AG09309 (cell line): ENCODE results near the gene SFT2D3.
"Not testable (repeated sequence)": the region's sequence is repeated elsewhere in the genome, so short reads cannot be mapped to it uniquely, and the experiment has no call there.

Source experiments
- DNase-seq: peaks from one replicate; pipeline ENCODE4 v3.0.0-alpha.2; 2010; ENCODE audit warnings: low read depth
- H3K4me3 ChIP-seq: 2 replicates; pipeline ENCODE4 v1.5.1; 2011; ENCODE audit warnings: mild to moderate bottlenecking, low read depth, low read length, moderate library complexity; ENCODE audit not compliant: control insufficient read depth
- TF ChIP-seq, protein P1 (sequence below): IDR thresholded peaks from 2 replicates; pipeline ENCODE4 v1.5.1; 2011; ENCODE audit warnings: mild to moderate bottlenecking, low read depth, low read length, inconsistent platforms; ENCODE audit not compliant: insufficient read depth, control insufficient read depth; ENCODE audit errors: missing control alignments

Gene SFT2D3

DNA sequence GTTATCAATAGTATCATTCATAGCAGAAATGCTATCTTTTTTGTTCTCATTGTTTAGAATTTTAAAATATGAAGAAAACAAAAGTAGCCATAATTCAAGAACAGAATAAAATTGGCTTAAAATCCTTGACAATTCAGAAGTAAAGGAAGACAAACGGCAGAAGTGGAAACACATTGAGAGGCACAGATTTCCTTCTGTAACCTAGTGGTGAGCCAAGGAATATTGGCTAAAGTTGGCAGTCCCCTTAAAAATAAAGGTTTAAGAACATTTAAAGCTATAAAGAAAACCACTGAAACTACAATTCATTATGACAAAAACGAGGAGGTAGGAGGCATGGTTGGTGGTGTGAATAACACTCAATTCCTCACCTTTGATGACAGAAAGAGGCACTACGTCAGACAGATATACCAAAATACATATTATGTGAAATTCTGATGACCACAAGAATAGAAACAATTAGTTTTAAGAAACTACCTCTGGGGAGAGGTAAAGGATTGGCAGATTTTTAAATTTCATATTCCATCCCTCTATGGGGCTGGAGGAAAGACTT, 42.3 kb downstream of the SFT2D3 start:
- TF ChIP-seq, protein P1, sequence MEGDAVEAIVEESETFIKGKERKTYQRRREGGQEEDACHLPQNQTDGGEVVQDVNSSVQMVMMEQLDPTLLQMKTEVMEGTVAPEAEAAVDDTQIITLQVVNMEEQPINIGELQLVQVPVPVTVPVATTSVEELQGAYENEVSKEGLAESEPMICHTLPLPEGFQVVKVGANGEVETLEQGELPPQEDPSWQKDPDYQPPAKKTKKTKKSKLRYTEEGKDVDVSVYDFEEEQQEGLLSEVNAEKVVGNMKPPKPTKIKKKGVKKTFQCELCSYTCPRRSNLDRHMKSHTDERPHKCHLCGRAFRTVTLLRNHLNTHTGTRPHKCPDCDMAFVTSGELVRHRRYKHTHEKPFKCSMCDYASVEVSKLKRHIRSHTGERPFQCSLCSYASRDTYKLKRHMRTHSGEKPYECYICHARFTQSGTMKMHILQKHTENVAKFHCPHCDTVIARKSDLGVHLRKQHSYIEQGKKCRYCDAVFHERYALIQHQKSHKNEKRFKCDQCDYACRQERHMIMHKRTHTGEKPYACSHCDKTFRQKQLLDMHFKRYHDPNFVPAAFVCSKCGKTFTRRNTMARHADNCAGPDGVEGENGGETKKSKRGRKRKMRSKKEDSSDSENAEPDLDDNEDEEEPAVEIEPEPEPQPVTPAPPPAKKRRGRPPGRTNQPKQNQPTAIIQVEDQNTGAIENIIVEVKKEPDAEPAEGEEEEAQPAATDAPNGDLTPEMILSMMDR = no peak
- H3K4me3 ChIP-seq = no peak overlapping the region
- DNase-seq = no peak

DNA sequence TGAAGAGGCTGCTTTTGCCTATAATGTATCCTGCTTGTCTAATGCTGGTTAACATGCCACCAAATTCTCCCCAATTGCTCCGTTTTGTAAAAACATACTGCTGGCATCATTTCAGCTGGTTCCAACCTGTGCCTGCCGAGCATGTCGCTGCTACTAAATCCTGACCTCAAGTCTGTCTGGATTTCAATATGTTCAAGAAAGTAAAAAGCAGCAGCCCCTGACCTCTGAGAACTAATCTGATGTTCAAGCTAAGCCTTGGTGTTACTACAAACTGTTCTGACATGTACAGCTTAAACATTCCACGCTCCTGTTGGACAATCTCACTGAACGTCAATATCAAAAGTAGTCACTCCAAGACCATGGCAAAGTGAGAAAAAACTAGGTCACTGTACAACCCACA, 46.3 kb downstream of the SFT2D3 start:
- H3K4me3 ChIP-seq = no peak overlapping the region
- TF ChIP-seq, protein P1 = no peak
- no peak for DNase-seq

DNA sequence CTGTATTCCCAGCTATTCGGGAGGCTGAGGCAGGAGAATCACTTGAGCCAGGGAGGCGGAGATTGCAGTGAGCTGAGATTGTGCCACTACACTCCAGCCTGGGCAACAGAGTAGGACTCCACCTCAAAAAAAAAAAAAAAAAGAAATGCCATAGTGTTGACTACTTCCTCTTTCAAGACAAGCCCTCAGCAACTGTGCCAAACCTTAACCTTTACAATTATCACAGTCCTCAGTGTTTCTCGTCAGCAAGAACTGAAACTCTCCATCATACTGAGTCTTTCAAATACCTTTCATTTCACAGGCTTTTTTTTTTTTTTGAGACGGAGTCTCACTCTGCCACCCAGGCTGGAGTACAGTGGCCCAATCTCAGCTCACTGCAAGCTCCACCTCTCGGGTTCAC, 48.2 kb downstream of the SFT2D3 start:
- not testable (repeated sequence) for H3K4me3 ChIP-seq, DNase-seq

DNA sequence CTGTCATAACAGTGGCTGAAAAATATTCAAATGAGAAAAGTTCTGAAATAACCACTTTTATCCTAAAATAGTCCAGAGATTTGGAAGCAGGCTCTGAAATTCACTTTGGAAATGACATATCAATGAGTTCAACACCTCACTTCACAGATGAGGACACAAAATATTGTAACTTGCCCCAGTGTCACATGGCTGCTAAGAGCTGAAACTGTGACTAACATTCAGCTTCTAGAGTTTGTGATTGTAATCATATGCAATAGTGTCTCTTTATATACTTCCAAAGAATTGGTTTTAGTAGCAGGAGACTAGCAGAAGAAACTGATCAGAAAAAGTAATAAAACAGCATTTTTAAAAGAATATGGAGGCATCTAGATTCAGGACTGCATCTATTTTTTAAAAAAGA, 52.1 kb downstream of the SFT2D3 start:
- TF ChIP-seq, protein P1 = no peak
- DNase-seq = no peak
- H3K4me3 ChIP-seq = no peak overlapping the region

DNA sequence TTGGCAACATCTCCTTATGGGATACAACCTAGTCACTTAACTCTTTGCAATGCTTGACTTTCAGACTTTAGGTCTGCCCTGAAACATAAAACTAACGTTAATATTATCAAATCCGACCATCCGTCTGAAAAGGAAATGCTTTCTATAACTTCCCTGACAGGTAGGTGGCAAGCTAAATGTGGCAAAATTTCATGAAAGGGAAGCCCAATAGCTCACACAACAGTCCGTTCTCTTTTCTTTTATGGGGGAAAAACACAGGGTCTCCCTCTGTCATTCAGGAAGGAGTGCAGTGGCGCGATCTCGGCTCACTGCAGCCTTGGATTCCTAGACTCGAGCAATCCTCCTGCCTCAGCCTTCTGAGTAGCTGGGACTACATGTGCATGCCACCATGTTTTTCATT, 52.9 kb downstream of the SFT2D3 start:
- H3K4me3 ChIP-seq = no peak overlapping the region
- TF ChIP-seq, protein P1 = no peak
- no peak for DNase-seq
